ENCODE data around the gene AFAP1. TPM values are rescaled to one million over a fixed set of nuclear protein-coding genes. Genes with fewer than 3 reads are reported as not detected.
A peak's percentile ranks its signal among the peaks of the same experiment; 100 is the strongest.

Gene AFAP1
- total and polyA plus RNA-seq, 8 donors, result 3.2 to 15.9 (median 6.3) TPM

GRCh38 chr4:7740866-7741525 lies 198.7 kb downstream of the AFAP1 start:
- H3K4me3 ChIP-seq, result no peak overlapping the region
- 76 to 85% methylated on average over 19 of the region's 19 CpGs for WGBS, 2 donors
- FAIRE-seq, result no peak
- no peaks in the 10 kb centered on the region for H3K9me3 ChIP-seq
- intact Hi-C loops (cut with DNase I), result no loop called here
- DNase-seq, result no peak
- no peaks in the 10 kb centered on the region for H3K27me3 ChIP-seq
- H3K4me1 ChIP-seq, result no peaks in the 10 kb centered on the region
- ATAC-seq, result no peak
- H3K36me3 ChIP-seq, result no peaks in the 10 kb centered on the region
- H3K27ac ChIP-seq, result no peak overlapping the region
- no peak for TF ChIP-seq CTCF (IDR thresholded peaks at IDR 0.05)

GRCh38 chr4:7739918-7740865 lies 199.5 kb downstream of the AFAP1 start:
- Histone ChIP-seq H3K9me3 (no peaks in the 10 kb centered on the region), H3K27me3 (no peaks in the 10 kb centered on the region), H3K4me3 (no peak overlapping the region), H3K36me3 (no peaks in the 10 kb centered on the region), H3K4me1 (no peaks in the 10 kb centered on the region), H3K27ac (no peak overlapping the region)
- ATAC-seq, result no peak
- TF ChIP-seq CTCF (IDR thresholded peaks at IDR 0.05), result no peak
- 70 to 72% methylated on average over 43 to 45 of the region's 45 CpGs for WGBS, 2 donors
- intact Hi-C loops (cut with DNase I), result no loop called here
- FAIRE-seq, result no peak
- peak in 1 of 6 donors; percentile 66 for DNase-seq

GRCh38 chr4:7739077-7739917 lies 200.4 kb downstream of the AFAP1 start:
- 81 to 84% methylated on average over 36 to 37 of the region's 37 CpGs for WGBS, 2 donors
- no peak overlapping the region for H3K4me3 ChIP-seq
- no peaks in the 10 kb centered on the region for H3K27me3 ChIP-seq
- H3K9me3 ChIP-seq, result no peaks in the 10 kb centered on the region
- H3K4me1 ChIP-seq, result no peaks in the 10 kb centered on the region
- no peaks in the 10 kb centered on the region for H3K36me3 ChIP-seq
- H3K27ac ChIP-seq, result no peak overlapping the region
- ATAC-seq (no peak), DNase-seq (peak in 1 of 6 donors; percentile 64), FAIRE-seq (no peak)
- intact Hi-C loops (cut with DNase I), result no loop called here
- no peak for TF ChIP-seq CTCF (IDR thresholded peaks at IDR 0.05)

- no peaks in the 10 kb centered on the region for H3K36me3 ChIP-seq
- TF ChIP-seq CTCF (IDR thresholded peaks at IDR 0.05), result no peak
- H3K4me1 ChIP-seq, result no peaks in the 10 kb centered on the region
- no peaks in the 10 kb centered on the region for H3K27me3 ChIP-seq
- no peak overlapping the region for H3K4me3 ChIP-seq
- peak in 1 of 6 donors; percentile 57 for DNase-seq
- intact Hi-C loops (cut with DNase I), result no loop called here
- H3K27ac ChIP-seq, result no peak overlapping the region
- 87 to 91% methylated on average over 32 of the region's 32 CpGs for WGBS, 2 donors
- no peak for FAIRE-seq
- no peaks in the 10 kb centered on the region for H3K9me3 ChIP-seq
- ATAC-seq, result no peak
These were observed 201.1 kb downstream of the AFAP1 start for GRCh38 chr4:7738458-7739076.
